SK-N-SH (cell line): ENCODE results near the gene FTCD. TPM values are rescaled to one million over a fixed set of nuclear protein-coding genes. Genes with fewer than 3 reads are reported as not detected.

ENCODE experiments used
- CTCF ChIA-PET: fragments of 300-600, 350-600 bp; formaldehyde crosslinking; extraction: SDS; loops from one replicate; lab custom pipeline; 2021; lab: Yijun Ruan, JAX
- POLR2A ChIA-PET: fragments of 350-600 bp; sonication (Branson Sonifier 250); formaldehyde crosslinking; extraction: SDS; loops from one replicate; lab custom pipeline; 2020; ENCODE audit warnings: antibody characterized with exemption, inconsistent platforms; lab: Yijun Ruan, JAX
- DNase-seq: peaks from one replicate; pipeline ENCODE4 v3.0.0; 2012
- H2AFZ ChIP-seq: fragments of 200-600 bp; sonication (generic); 2 replicates; pipeline ENCODE4 v1.8.1; 2016; ENCODE audit warnings: antibody characterized with exemption, mild to moderate bottlenecking, low read depth
- H3F3A ChIP-seq: fragments of 200-600 bp; sonication (generic); replicated peaks from 2 replicates; pipeline ENCODE3; 2016; ENCODE audit warnings: antibody characterized with exemption, mild to moderate bottlenecking; ENCODE audit not compliant: insufficient read depth
- H3K27ac ChIP-seq, 2 experiments: fragments of 200-500 bp in 1 of 2; fragments of 200-600 bp in 1 of 2; sonication (Bioruptor generic) in 1 of 2; sonication (generic), shearing (Covaris generic) in 1 of 2; 2 replicates each; pipeline versions ENCODE4 v1.5.1 to v1.6.1; 2014 to 2016; ENCODE audit warnings: low read depth in 2 of 2, inconsistent platforms in 1 of 2, low read length in 1 of 2, mild to moderate bottlenecking in 1 of 2, mixed read lengths in 1 of 2
- H3K27me3 ChIP-seq: fragments of 200-600 bp; sonication (generic), shearing (Covaris generic); 2 replicates; pipeline ENCODE4 v1.6.1; 2016; ENCODE audit warnings: mixed run types; ENCODE audit not compliant: insufficient read depth
- H3K36me3 ChIP-seq, 2 experiments: fragments of 200-500 bp in 1 of 2; fragments of 200-600 bp in 1 of 2; sonication (Bioruptor generic) in 1 of 2; sonication (generic) in 1 of 2; replicated peaks in 1 of 2; 2 replicates each; pipeline versions ENCODE3 to v1.5.1; 2014 to 2016; ENCODE audit warnings: low read length in 1 of 2, mild to moderate bottlenecking in 1 of 2; ENCODE audit not compliant: insufficient read depth in 2 of 2, control insufficient read depth in 1 of 2
- H3K4me1 ChIP-seq, 2 experiments: fragments of 200-500 bp in 1 of 2; fragments of 200-600 bp in 1 of 2; sonication (Bioruptor generic) in 1 of 2; sonication (generic), shearing (Covaris generic) in 1 of 2; 2 replicates each; pipeline versions ENCODE4 v1.5.1 to v1.6.1; 2014 to 2016; ENCODE audit warnings: low read depth in 1 of 2, low read length in 1 of 2, mixed run types in 1 of 2; ENCODE audit not compliant: insufficient read depth in 2 of 2, control insufficient read depth in 1 of 2
- H3K4me2 ChIP-seq: fragments of 200-600 bp; sonication (generic), shearing (Covaris generic); 2 replicates; pipeline ENCODE4 v1.6.1; 2017; ENCODE audit warnings: mixed run types
- H3K4me3 ChIP-seq, 2 experiments: fragments of 200-500 bp in 1 of 2; fragments of 200-600 bp in 1 of 2; sonication (Bioruptor generic) in 1 of 2; sonication (generic), shearing (Covaris generic) in 1 of 2; 2 replicates each; pipeline versions ENCODE4 v1.5.1 to v1.8.1; 2014 to 2016; ENCODE audit warnings: low read depth in 2 of 2, inconsistent platforms in 1 of 2, low read length in 1 of 2, mild to moderate bottlenecking in 1 of 2, mixed read lengths in 1 of 2, moderate library complexity in 1 of 2
- H3K79me2 ChIP-seq: fragments of 200-600 bp; sonication (generic); 2 replicates; pipeline ENCODE4 v1.8.1; 2017; ENCODE audit warnings: mild to moderate bottlenecking; ENCODE audit not compliant: insufficient read depth
- H3K9ac ChIP-seq: fragments of 200-600 bp; sonication (generic); 2 replicates; pipeline ENCODE4 v1.6.1; 2017; ENCODE audit warnings: mixed run types
- H3K9me2 ChIP-seq: fragments of 200-600 bp; sonication (generic); 2 replicates; pipeline ENCODE4 v1.6.1; 2017; ENCODE audit warnings: mixed run types
- H3K9me3 ChIP-seq: fragments of 200-600 bp; sonication (generic); 2 replicates; pipeline ENCODE4 v1.6.1; 2017; ENCODE audit warnings: mixed run types, mild to moderate bottlenecking, moderate library complexity
- H4K20me1 ChIP-seq: fragments of 200-600 bp; sonication (generic); 2 replicates; pipeline ENCODE4 v1.6.1; 2017; ENCODE audit warnings: mild to moderate bottlenecking, mixed run types; ENCODE audit not compliant: insufficient read depth
- ELF1 ChIP-seq: IDR thresholded peaks from 2 replicates; pipeline ENCODE4 v1.4.0; 2012
- EP300 ChIP-seq, 2 experiments: IDR thresholded peaks; 2 replicates each; pipeline versions ENCODE4 v1.4.0 to v1.6.1; 2012; ENCODE audit warnings: borderline replicate concordance in 1 of 2, low read depth in 1 of 2, low read length in 1 of 2
- EZH2phosphoT487 ChIP-seq: fragments of 200-600 bp; sonication (generic); IDR thresholded peaks from 2 replicates; pipeline ENCODE4 v1.6.1; 2017; ENCODE audit warnings: low read depth, mixed run types, mild to moderate bottlenecking, antibody characterized with exemption, moderate library complexity, borderline replicate concordance
- FOXJ3 ChIP-seq: sonication (generic); formaldehyde crosslinking; IDR thresholded peaks from 2 replicates; pipeline ENCODE4 v1.5.1; 2020; ENCODE audit warnings: mild to moderate bottlenecking, missing genetic modification reagents
- FOXM1 ChIP-seq: IDR thresholded peaks from 2 replicates; pipeline ENCODE4 v1.4.0; 2012; ENCODE audit warnings: low read depth, mild to moderate bottlenecking
- IRF3 ChIP-seq: fragments of 150-350 bp; IDR thresholded peaks from 2 replicates; pipeline ENCODE4 v1.6.1; 2016; ENCODE audit warnings: mild to moderate bottlenecking, low read depth, low read length
- JUND ChIP-seq: IDR thresholded peaks from 2 replicates; pipeline ENCODE4 v1.4.0; 2012
- MEF2A ChIP-seq: IDR thresholded peaks from 2 replicates; pipeline ENCODE4 v1.4.0; 2012; ENCODE audit warnings: low read depth, borderline replicate concordance
- NFIC ChIP-seq: IDR thresholded peaks from 2 replicates; pipeline ENCODE4 v1.4.0; 2012; ENCODE audit warnings: borderline replicate concordance
- NRF1 ChIP-seq: IDR thresholded peaks from 2 replicates; pipeline ENCODE4 v1.6.1; 2012; ENCODE audit warnings: low read depth, mild to moderate bottlenecking, low read length
- POLR2AphosphoS5 ChIP-seq: IDR thresholded peaks from 2 replicates; pipeline ENCODE4 v1.6.1; 2012; ENCODE audit warnings: low read depth, low read length
- REST ChIP-seq: IDR thresholded peaks from 2 replicates; pipeline ENCODE4 v1.6.1; 2012; ENCODE audit warnings: mild to moderate bottlenecking, low read depth, low read length, moderate library complexity
- RFX5 ChIP-seq: IDR thresholded peaks from 2 replicates; pipeline ENCODE4 v1.6.1; 2012; ENCODE audit warnings: mild to moderate bottlenecking, improper control_type of control experiment, low read length
- RXRA ChIP-seq: IDR thresholded peaks from 2 replicates; pipeline ENCODE4 v1.4.0; 2012; ENCODE audit warnings: low read depth, mild to moderate bottlenecking, borderline replicate concordance
- SIN3A ChIP-seq: IDR thresholded peaks from 2 replicates; pipeline ENCODE4 v1.6.1; 2012; ENCODE audit warnings: low read depth, mild to moderate bottlenecking, low read length, moderate library complexity, borderline replicate concordance
- TAF1 ChIP-seq: IDR thresholded peaks from 2 replicates; pipeline ENCODE4 v1.6.1; 2012; ENCODE audit warnings: low read depth, mild to moderate bottlenecking, low read length, moderate library complexity, borderline replicate concordance
- TCF12 ChIP-seq: IDR thresholded peaks from 2 replicates; pipeline ENCODE4 v1.4.0; 2012
- YY1 ChIP-seq: IDR thresholded peaks from 2 replicates; pipeline ENCODE4 v1.4.0; 2012; ENCODE audit warnings: low read depth, mild to moderate bottlenecking
- WGBS: methylation state at CpG from one replicate; pipeline ENCODE4 v1.1.6; 2017; ENCODE audit warnings: low lambda C conversion rate; 5-methylcytosine and 5-hydroxymethylcytosine counted together
- polyA plus RNA-seq, 3 experiments: library from polyadenylated mRNA; depleted of rRNA; stranded (reverse); fragments of >200 nt; gene quantifications; 2 replicates each; pipeline ENCODE4 v1.2.3, GENCODE V29; 2012
- TF ChIP-seq, protein P1 (sequence below): IDR thresholded peaks from 2 replicates; pipeline ENCODE4 v1.4.0; 2012; ENCODE audit warnings: low read depth
- TF ChIP-seq, protein P2 (sequence below): IDR thresholded peaks from 2 replicates; pipeline ENCODE4 v1.4.0; 2012; ENCODE audit warnings: low read depth, borderline replicate concordance

The FTCD gene
- polyA plus RNA-seq, 1 of the 3 experiments (the other 2 are of a cell fraction), result 0.33 TPM

DNA sequence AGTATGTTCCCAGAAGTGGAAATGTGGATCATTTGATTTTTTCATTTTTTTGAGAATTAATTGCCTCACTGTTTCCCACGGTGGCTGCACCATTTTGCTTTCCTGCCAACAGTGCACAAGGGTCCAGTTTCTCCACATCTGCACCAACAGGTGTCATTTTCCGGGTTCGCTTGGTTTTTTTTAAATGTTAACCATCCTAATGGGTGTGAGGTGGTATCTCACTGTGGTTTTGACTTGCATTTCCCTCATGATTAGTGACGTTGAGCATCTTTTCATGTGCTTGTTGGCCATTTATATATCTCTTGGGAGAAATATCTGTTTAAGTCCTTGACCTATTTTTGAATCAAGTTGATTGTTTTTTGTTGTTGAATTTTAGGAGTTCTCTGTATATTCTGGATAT lies 54.5 kb downstream of the FTCD start:
- Histone ChIP-seq H3K27ac (no peak overlapping the region), H3K27me3 (no peaks in the 10 kb centered on the region), H3K9ac (no peak overlapping the region), H3F3A (peaks cover 9% of the 10 kb centered on the region), H3K4me2 (no peak overlapping the region), H3K4me1 (peaks cover 0 to 6% of the 10 kb centered on the region in 2 experiments; a peak in 1 of 4 replicates), H3K36me3 (peaks cover 0 to 39% of the 10 kb centered on the region in 2 experiments), H3K9me2 (no peaks in the 10 kb centered on the region), H4K20me1 (peaks cover 2% of the 10 kb centered on the region; the same call in 1 of the 2 replicates), H2AFZ (no peak overlapping the region), H3K9me3 (peaks cover 25% of the 10 kb centered on the region; the same call in 1 of the 2 replicates), H3K4me3 (no peak overlapping the region), H3K79me2 (peaks cover 66% of the 10 kb centered on the region)
- DNase-seq, result no peak
- WGBS, result 94% methylated on average over 4 of the region's 4 CpGs
- TF ChIP-seq SIN3A (no peak), EZH2phosphoT487 (no peak), FOXJ3 (CRISPR knock-in tag) (no peak), YY1 (no peak), JUND (no peak), NRF1 (no peak), IRF3 (no peak), TCF12 (no peak), RFX5 (no peak), MEF2A (no peak), RXRA (no peak), REST (no peak), POLR2AphosphoS5 (no peak), ELF1 (no peak), EP300 (IDR thresholded peaks at IDR 0.05; ENCODE audit: borderline replicate concordance in 1 of 2, low read depth in 1 of 2, low read length in 1 of 2) (no peak), NFIC (no peak), TAF1 (no peak), FOXM1 (no peak)
- TF ChIP-seq, protein P1, sequence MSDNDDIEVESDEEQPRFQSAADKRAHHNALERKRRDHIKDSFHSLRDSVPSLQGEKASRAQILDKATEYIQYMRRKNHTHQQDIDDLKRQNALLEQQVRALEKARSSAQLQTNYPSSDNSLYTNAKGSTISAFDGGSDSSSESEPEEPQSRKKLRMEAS, result no peak
- TF ChIP-seq, protein P2, sequence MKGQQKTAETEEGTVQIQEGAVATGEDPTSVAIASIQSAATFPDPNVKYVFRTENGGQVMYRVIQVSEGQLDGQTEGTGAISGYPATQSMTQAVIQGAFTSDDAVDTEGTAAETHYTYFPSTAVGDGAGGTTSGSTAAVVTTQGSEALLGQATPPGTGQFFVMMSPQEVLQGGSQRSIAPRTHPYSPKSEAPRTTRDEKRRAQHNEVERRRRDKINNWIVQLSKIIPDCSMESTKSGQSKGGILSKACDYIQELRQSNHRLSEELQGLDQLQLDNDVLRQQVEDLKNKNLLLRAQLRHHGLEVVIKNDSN, result no peak
- ChIA-PET POLR2A (no interaction called here), CTCF (no interaction called here)
